Measurements from ENCODE around the gene ELOB. TPM values are rescaled to one million over a fixed set of nuclear protein-coding genes. Genes with fewer than 3 reads are reported as not detected.

The ELOB gene
- total RNA-seq, 1 donor from 2014 or later, result 237 TPM

GRCh38 chr16:2739625-2740430 is 37.3 kb downstream of the ELOB start:
- Mint-ChIP-seq H3K4me1 (ENCODE audit: unreplicated experiment) (no peaks in the 10 kb centered on the region), H3K9me3 (no peaks in the 10 kb centered on the region), H3K4me3 (no peak overlapping the region), H3K27me3 (no peaks in the 10 kb centered on the region), H3K27ac (no peak overlapping the region), H3K36me3 (no peaks in the 10 kb centered on the region)
- DNase-seq (ENCODE audit: extremely low spot score, unreplicated experiment), result no peak
- no peak for TF ChIP-seq CTCF (conservative IDR thresholded peaks at IDR 0.05)

GRCh38 chr16:2738615-2739014 is 38.5 kb downstream of the ELOB start:
- Mint-ChIP-seq H3K4me1 (ENCODE audit: unreplicated experiment) (no peaks in the 10 kb centered on the region), H3K27ac (no peak overlapping the region), H3K36me3 (no peaks in the 10 kb centered on the region), H3K27me3 (no peaks in the 10 kb centered on the region), H3K4me3 (no peak overlapping the region), H3K9me3 (no peaks in the 10 kb centered on the region)
- DNase-seq (ENCODE audit: extremely low spot score, unreplicated experiment), result no peak
- TF ChIP-seq CTCF (conservative IDR thresholded peaks at IDR 0.05), result no peak

- no peaks in the 10 kb centered on the region for H3K9me3 Mint-ChIP-seq
- no peak overlapping the region for H3K4me3 Mint-ChIP-seq
- H3K27ac Mint-ChIP-seq, result no peak overlapping the region
- no peak for DNase-seq (ENCODE audit: extremely low spot score, unreplicated experiment)
- TF ChIP-seq CTCF (conservative IDR thresholded peaks at IDR 0.05), result no peak
- H3K27me3 Mint-ChIP-seq, result no peaks in the 10 kb centered on the region
- no peaks in the 10 kb centered on the region for H3K4me1 Mint-ChIP-seq (ENCODE audit: unreplicated experiment)
- H3K36me3 Mint-ChIP-seq, result no peaks in the 10 kb centered on the region
These were observed 39.1 kb downstream of the ELOB start for GRCh38 chr16:2737895-2738418.

- no peaks in the 10 kb centered on the region for H3K27me3 Mint-ChIP-seq
- no peaks in the 10 kb centered on the region for H3K36me3 Mint-ChIP-seq
- no peak for TF ChIP-seq CTCF (conservative IDR thresholded peaks at IDR 0.05)
- no peaks in the 10 kb centered on the region for H3K4me1 Mint-ChIP-seq (ENCODE audit: unreplicated experiment)
- H3K27ac Mint-ChIP-seq, result no peak overlapping the region
- H3K4me3 Mint-ChIP-seq, result no peak overlapping the region
- no peak for DNase-seq (ENCODE audit: extremely low spot score, unreplicated experiment)
- no peaks in the 10 kb centered on the region for H3K9me3 Mint-ChIP-seq
These were observed 39.9 kb downstream of the ELOB start for GRCh38 chr16:2737238-2737605.

GRCh38 chr16:2736476-2737237 is 40.4 kb downstream of the ELOB start:
- DNase-seq (ENCODE audit: extremely low spot score, unreplicated experiment), result no peak
- H3K9me3 Mint-ChIP-seq, result no peaks in the 10 kb centered on the region
- no peaks in the 10 kb centered on the region for H3K27me3 Mint-ChIP-seq
- H3K27ac Mint-ChIP-seq, result no peak overlapping the region
- no peaks in the 10 kb centered on the region for H3K36me3 Mint-ChIP-seq
- H3K4me1 Mint-ChIP-seq (ENCODE audit: unreplicated experiment), result no peaks in the 10 kb centered on the region
- no peak overlapping the region for H3K4me3 Mint-ChIP-seq
- TF ChIP-seq CTCF (conservative IDR thresholded peaks at IDR 0.05), result no peak
